Keratinocyte (primary cell): ENCODE measurements around the gene TRIM39.

ENCODE experiments used
- EZH2 ChIP-seq: IDR thresholded peaks from one replicate; pipeline ENCODE4 v1.6.1; 2012; ENCODE audit warnings: inconsistent platforms, mild to moderate bottlenecking, low read length, moderate library complexity
- TF ChIP-seq, protein P1 (sequence below), 3 experiments: IDR thresholded peaks in 1 of 3; conservative IDR thresholded peaks in 1 of 3; optimal IDR thresholded peaks in 1 of 3; 2 replicates in 2 of 3; 3 replicates in 1 of 3; pipeline versions ENCODE3 to v1.5.1; 2011; ENCODE audit warnings: low read length in 3 of 3, mild to moderate bottlenecking in 3 of 3, moderate library complexity in 2 of 3, control low read depth in 1 of 3, inconsistent platforms in 1 of 3; ENCODE audit not compliant: insufficient read depth in 2 of 3; ENCODE audit errors: extremely low read depth in 1 of 3

DNA sequence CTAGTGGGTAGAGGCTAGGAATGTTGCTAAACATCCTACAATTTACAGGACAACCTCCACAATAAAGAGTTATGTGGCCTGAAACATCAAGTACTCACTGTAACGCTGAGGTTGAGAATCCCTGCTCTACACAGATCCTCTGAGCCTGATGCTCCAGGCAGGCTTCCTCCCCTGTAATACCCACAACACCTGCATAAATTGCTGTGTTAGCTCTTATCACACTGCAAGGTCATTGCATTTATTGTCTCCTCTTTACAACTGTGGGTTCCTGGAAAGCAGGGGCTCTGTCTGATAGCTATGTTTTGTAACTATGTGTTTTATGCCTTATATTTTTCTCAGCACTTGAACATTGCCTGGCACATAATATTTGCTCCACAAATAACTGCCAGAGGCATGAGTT, 29.8 kb downstream of the TRIM39 start:
- TF ChIP-seq, protein P1, sequence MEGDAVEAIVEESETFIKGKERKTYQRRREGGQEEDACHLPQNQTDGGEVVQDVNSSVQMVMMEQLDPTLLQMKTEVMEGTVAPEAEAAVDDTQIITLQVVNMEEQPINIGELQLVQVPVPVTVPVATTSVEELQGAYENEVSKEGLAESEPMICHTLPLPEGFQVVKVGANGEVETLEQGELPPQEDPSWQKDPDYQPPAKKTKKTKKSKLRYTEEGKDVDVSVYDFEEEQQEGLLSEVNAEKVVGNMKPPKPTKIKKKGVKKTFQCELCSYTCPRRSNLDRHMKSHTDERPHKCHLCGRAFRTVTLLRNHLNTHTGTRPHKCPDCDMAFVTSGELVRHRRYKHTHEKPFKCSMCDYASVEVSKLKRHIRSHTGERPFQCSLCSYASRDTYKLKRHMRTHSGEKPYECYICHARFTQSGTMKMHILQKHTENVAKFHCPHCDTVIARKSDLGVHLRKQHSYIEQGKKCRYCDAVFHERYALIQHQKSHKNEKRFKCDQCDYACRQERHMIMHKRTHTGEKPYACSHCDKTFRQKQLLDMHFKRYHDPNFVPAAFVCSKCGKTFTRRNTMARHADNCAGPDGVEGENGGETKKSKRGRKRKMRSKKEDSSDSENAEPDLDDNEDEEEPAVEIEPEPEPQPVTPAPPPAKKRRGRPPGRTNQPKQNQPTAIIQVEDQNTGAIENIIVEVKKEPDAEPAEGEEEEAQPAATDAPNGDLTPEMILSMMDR (optimal IDR thresholded peaks at IDR 0.05 in 1 of 3, IDR thresholded peaks at IDR 0.05 in 1 of 3, conservative IDR thresholded peaks at IDR 0.05 in 1 of 3; ENCODE audit: extremely low read depth in 1 of 3, insufficient read depth in 2 of 3, low read length in 3 of 3): no peak
- no peak for TF ChIP-seq EZH2
